HG02885 (cell line): ENCODE data around the gene EFCAB8.
"Not testable (repeated sequence)": the region's sequence is repeated elsewhere in the genome, so short reads cannot be mapped to it uniquely, and the experiment has no call there.

Experiments
- ATAC-seq: cut with Tn5 transposase; IDR thresholded peaks from one replicate; pipeline ENCODE4 v1.9.1; 2021; ENCODE audit warnings: mild to moderate bottlenecking; ENCODE audit not compliant: unreplicated experiment, poor library complexity

Gene EFCAB8

GRCh38 chr20:32879538-32879937 lies 20.8 kb downstream of the EFCAB8 start:
- no peak for ATAC-seq

- ATAC-seq: no peak
Observed at GRCh38 chr20:32880635-32881034, 21.9 kb downstream of the EFCAB8 start.

- no peak for ATAC-seq
Observed at GRCh38 chr20:32883081-32883480, 24.4 kb downstream of the EFCAB8 start.

- ATAC-seq: no peak
Observed at GRCh38 chr20:32885185-32885584, 26.5 kb downstream of the EFCAB8 start.

- no peak for ATAC-seq
Observed at GRCh38 chr20:32885952-32886351, 27.2 kb downstream of the EFCAB8 start.

- no peak for ATAC-seq
Observed at GRCh38 chr20:32886652-32887051, 27.9 kb downstream of the EFCAB8 start.

GRCh38 chr20:32887492-32887891 lies 28.8 kb downstream of the EFCAB8 start:
- ATAC-seq: no peak

- no peak for ATAC-seq
Observed at GRCh38 chr20:32888636-32889035, 29.9 kb downstream of the EFCAB8 start.

GRCh38 chr20:32889281-32889680 lies 30.6 kb downstream of the EFCAB8 start:
- no peak for ATAC-seq

GRCh38 chr20:32891491-32891890 lies 32.8 kb downstream of the EFCAB8 start:
- ATAC-seq: no peak

- no peak for ATAC-seq
Observed at GRCh38 chr20:32891926-32892660, 33.4 kb downstream of the EFCAB8 start.

GRCh38 chr20:32893263-32894025 lies 34.7 kb downstream of the EFCAB8 start:
- ATAC-seq: no peak

GRCh38 chr20:32894026-32894483 lies 35.3 kb downstream of the EFCAB8 start:
- no peak for ATAC-seq

- no peak for ATAC-seq
Observed at GRCh38 chr20:32894711-32895355, 36.1 kb downstream of the EFCAB8 start.

GRCh38 chr20:32896521-32897280 lies 38.0 kb downstream of the EFCAB8 start:
- no peak for ATAC-seq

- ATAC-seq: no peak
Observed at GRCh38 chr20:32898729-32899128, 40.0 kb downstream of the EFCAB8 start.

- ATAC-seq: no peak
Observed at GRCh38 chr20:32902456-32903420, 44.0 kb downstream of the EFCAB8 start.

GRCh38 chr20:32903666-32904175 lies 45.0 kb downstream of the EFCAB8 start:
- no peak for ATAC-seq

GRCh38 chr20:32904678-32905077 lies 46.0 kb downstream of the EFCAB8 start:
- not testable (repeated sequence) for ATAC-seq
